PC-3 (cell line): Measurements from ENCODE around the gene FUT3. TPM values are rescaled to one million over a fixed set of nuclear protein-coding genes. Genes with fewer than 3 reads are reported as not detected.

Experiments used
- ATAC-seq: fragments of 200-7000 bp; cut with Tn5 transposase; 2 replicates; pipeline ENCODE4 v1.9.1; 2020; ENCODE audit warnings: mild to moderate bottlenecking, moderate library complexity
- BruUV-seq: library from RNA; stranded (reverse); fragments of 400-500 nt; replicated peaks from 2 replicates; lab custom pipeline; 2021; lab: Mats Ljungman, UMichigan
- CTCF ChIA-PET: fragments of 300-600 bp; sonication (Branson Sonifier 250); formaldehyde crosslinking; loops from one replicate; lab custom pipeline; 2022; ENCODE audit warnings: antibody characterized with exemption; lab: Charles Lee
- POLR2A ChIA-PET: fragments of 300-600 bp; sonication (Branson Sonifier 250); formaldehyde crosslinking; loops from one replicate; lab custom pipeline; 2022; ENCODE audit warnings: antibody characterized with exemption; ENCODE audit not compliant: unreplicated experiment; lab: Charles Lee
- DNase-seq: peaks from one replicate; pipeline ENCODE4 v3.0.0-alpha.2; 2015
- H2AFZ ChIP-seq: fragments of 300-600 bp; sonication (generic); 2 replicates; pipeline ENCODE4 v1.6.0; 2016; ENCODE audit warnings: antibody characterized with exemption, low read length
- H3F3A ChIP-seq: fragments of 300-600 bp; sonication (generic); one replicate; pipeline ENCODE4 v1.6.0; 2017; ENCODE audit warnings: antibody characterized with exemption, low read length, control low read depth, mild to moderate bottlenecking; ENCODE audit not compliant: unreplicated experiment
- H3K27ac ChIP-seq: fragments of 300-600 bp; sonication (generic); 2 replicates; pipeline ENCODE4 v1.5.1; 2016; ENCODE audit warnings: mild to moderate bottlenecking, low read length
- H3K27me3 ChIP-seq: fragments of 300-600 bp; sonication (generic); 2 replicates; pipeline ENCODE4 v1.6.1; 2016; ENCODE audit warnings: low read length, mixed read lengths
- H3K36me3 ChIP-seq: fragments of 300-600 bp; sonication (generic); 2 replicates; pipeline ENCODE4 v1.6.1; 2016; ENCODE audit warnings: low read depth, mixed run types, low read length, mixed read lengths
- H3K4me1 ChIP-seq: fragments of 300-600 bp; sonication (generic); 2 replicates; pipeline ENCODE4 v1.5.1; 2016; ENCODE audit warnings: low read length; ENCODE audit not compliant: insufficient read depth
- H3K4me2 ChIP-seq: fragments of 300-600 bp; sonication (generic); 2 replicates; pipeline ENCODE4 v1.6.0; 2016; ENCODE audit warnings: low read length
- H3K4me3 ChIP-seq: fragments of 300-600 bp; sonication (generic); 2 replicates; pipeline ENCODE4 v1.5.1; 2016; ENCODE audit warnings: mild to moderate bottlenecking, low read length, mixed read lengths
- H3K79me2 ChIP-seq: fragments of 300-600 bp; sonication (generic); 2 replicates; pipeline ENCODE4 v1.6.1; 2017; ENCODE audit warnings: low read length, mixed read lengths
- H3K9ac ChIP-seq: fragments of 300-600 bp; sonication (generic); 2 replicates; pipeline ENCODE4 v1.6.0; 2016; ENCODE audit warnings: mild to moderate bottlenecking, low read length
- H3K9me2 ChIP-seq: fragments of 300-600 bp; sonication (generic); replicated peaks from 2 replicates; pipeline ENCODE4 v1.6.1; 2016; ENCODE audit warnings: mixed run types, low read length, mixed read lengths
- H3K9me3 ChIP-seq: fragments of 300-600 bp; sonication (generic); 2 replicates; pipeline ENCODE4 v1.6.1; 2016; ENCODE audit warnings: low read length, mixed read lengths
- H4K20me1 ChIP-seq: fragments of 300-600 bp; sonication (generic); 2 replicates; pipeline ENCODE4 v1.6.1; 2016; ENCODE audit warnings: low read length, mixed read lengths
- CTCF ChIP-seq: fragments of 300-600 bp; sonication (generic); conservative IDR thresholded peaks from 2 replicates; pipeline ENCODE4 v1.5.1; 2017; ENCODE audit warnings: antibody characterized with exemption, low read depth, mild to moderate bottlenecking, low read length
- EZH2 ChIP-seq: fragments of 300-600 bp; sonication (generic); IDR thresholded peaks from one replicate; pipeline ENCODE4 v1.6.1; 2017; ENCODE audit warnings: antibody characterized with exemption, mild to moderate bottlenecking, low read length; ENCODE audit not compliant: unreplicated experiment
- EZH2phosphoT487 ChIP-seq: fragments of 300-600 bp; sonication (generic); IDR thresholded peaks from 2 replicates; pipeline ENCODE4 v1.6.1; 2018; ENCODE audit warnings: mild to moderate bottlenecking, antibody characterized with exemption, low read length, borderline replicate concordance
- intact Hi-C: fragments of 100-400 bp; cut with micrococcal nuclease; formaldehyde crosslinking; loops from 2 replicates; pipeline ENCODE4 v1.9.0; 2023
- total RNA-seq: library from RNA; depleted of rRNA; stranded (reverse); fragments of >200 nt; gene quantifications from 2 replicates; pipeline ENCODE4 v1.2.3, GENCODE V29; 2014

The FUT3 gene
- total RNA-seq, 1 experiment from 2014 or later, result 7.7 TPM

- Histone ChIP-seq H3K9me2 (no peaks in the 10 kb centered on the region), H3K9me3 (no peaks in the 10 kb centered on the region), H3K9ac (no peak overlapping the region), H3K4me3 (no peak overlapping the region), H3K27me3 (no peaks in the 10 kb centered on the region), H3K36me3 (no peaks in the 10 kb centered on the region), H3F3A (no peaks in the 10 kb centered on the region), H4K20me1 (no peaks in the 10 kb centered on the region), H3K4me2 (no peak overlapping the region), H3K27ac (no peak overlapping the region), H3K4me1 (no peaks in the 10 kb centered on the region), H3K79me2 (no peaks in the 10 kb centered on the region), H2AFZ (no peak overlapping the region)
- ChIA-PET CTCF (interaction anchor here (0.6 to 1.4 kb wide), 4 partner anchors 17 to 989 kb away, joined by 4 to 17 read pairs (median 8); no protein-coding TSS in a partner anchor), POLR2A (no interaction called here)
- no TSS peak for BruUV-seq
- TF ChIP-seq CTCF (no peak), EZH2 (no peak)
- intact Hi-C loops, result loop anchor here (5.0 kb wide), 1 partner anchor 72 kb away; no protein-coding TSS in a partner anchor
- no peak for ATAC-seq
- DNase-seq, result no peak
These were observed 30.5 kb downstream of the FUT3 start for GRCh38 chr19:5820785-5821184.

- Histone ChIP-seq H3K27me3 (no peaks in the 10 kb centered on the region), H4K20me1 (no peaks in the 10 kb centered on the region), H3K4me1 (no peaks in the 10 kb centered on the region), H3K79me2 (no peaks in the 10 kb centered on the region), H3K27ac (no peak overlapping the region), H3K9me2 (no peaks in the 10 kb centered on the region), H3K36me3 (no peaks in the 10 kb centered on the region), H3K4me3 (no peak overlapping the region), H3F3A (no peaks in the 10 kb centered on the region), H2AFZ (no peak overlapping the region), H3K9me3 (no peaks in the 10 kb centered on the region), H3K4me2 (no peak overlapping the region), H3K9ac (no peak overlapping the region)
- ATAC-seq, result no peak
- no TSS peak for BruUV-seq
- no peak for DNase-seq
- TF ChIP-seq EZH2 (no peak), EZH2phosphoT487 (no peak), CTCF (no peak)
- CTCF ChIA-PET, result no interaction called here
- intact Hi-C loops, result no loop called here
- POLR2A ChIA-PET, result no interaction called here
These were observed 32.7 kb downstream of the FUT3 start for GRCh38 chr19:5818594-5818993.

GRCh38 chr19:5817218-5817617 lies 34.0 kb downstream of the FUT3 start:
- no peak overlapping the region for H3K4me2 ChIP-seq
- no peaks in the 10 kb centered on the region for H3F3A ChIP-seq
- no peaks in the 10 kb centered on the region for H4K20me1 ChIP-seq
- TF ChIP-seq EZH2 (no peak), EZH2phosphoT487 (no peak)
- BruUV-seq, result no TSS peak
- no peaks in the 10 kb centered on the region for H3K9me2 ChIP-seq
- intact Hi-C loops, result no loop called here
- H3K9me3 ChIP-seq, result no peaks in the 10 kb centered on the region
- H3K4me3 ChIP-seq, result no peak overlapping the region
- H3K36me3 ChIP-seq, result no peaks in the 10 kb centered on the region
- no peak overlapping the region for H3K27ac ChIP-seq
- ATAC-seq, result no peak
- DNase-seq, result no peak
- H3K79me2 ChIP-seq, result no peaks in the 10 kb centered on the region
- ChIA-PET POLR2A (no interaction called here), CTCF (no interaction called here)
- no peak overlapping the region for H2AFZ ChIP-seq
- no peaks in the 10 kb centered on the region for H3K27me3 ChIP-seq
- no peak overlapping the region for H3K9ac ChIP-seq
- no peaks in the 10 kb centered on the region for H3K4me1 ChIP-seq
